HG03095 (cell line): ENCODE results near the gene PHKB.
"Not testable (repeated sequence)": the region's sequence is repeated elsewhere in the genome, so short reads cannot be mapped to it uniquely, and the experiment has no call there.

ENCODE experiments used
- ATAC-seq: cut with Tn5 transposase; IDR thresholded peaks from one replicate; pipeline ENCODE4 v1.9.1; 2021; ENCODE audit warnings: moderate library complexity; ENCODE audit not compliant: unreplicated experiment

PHKB gene

DNA sequence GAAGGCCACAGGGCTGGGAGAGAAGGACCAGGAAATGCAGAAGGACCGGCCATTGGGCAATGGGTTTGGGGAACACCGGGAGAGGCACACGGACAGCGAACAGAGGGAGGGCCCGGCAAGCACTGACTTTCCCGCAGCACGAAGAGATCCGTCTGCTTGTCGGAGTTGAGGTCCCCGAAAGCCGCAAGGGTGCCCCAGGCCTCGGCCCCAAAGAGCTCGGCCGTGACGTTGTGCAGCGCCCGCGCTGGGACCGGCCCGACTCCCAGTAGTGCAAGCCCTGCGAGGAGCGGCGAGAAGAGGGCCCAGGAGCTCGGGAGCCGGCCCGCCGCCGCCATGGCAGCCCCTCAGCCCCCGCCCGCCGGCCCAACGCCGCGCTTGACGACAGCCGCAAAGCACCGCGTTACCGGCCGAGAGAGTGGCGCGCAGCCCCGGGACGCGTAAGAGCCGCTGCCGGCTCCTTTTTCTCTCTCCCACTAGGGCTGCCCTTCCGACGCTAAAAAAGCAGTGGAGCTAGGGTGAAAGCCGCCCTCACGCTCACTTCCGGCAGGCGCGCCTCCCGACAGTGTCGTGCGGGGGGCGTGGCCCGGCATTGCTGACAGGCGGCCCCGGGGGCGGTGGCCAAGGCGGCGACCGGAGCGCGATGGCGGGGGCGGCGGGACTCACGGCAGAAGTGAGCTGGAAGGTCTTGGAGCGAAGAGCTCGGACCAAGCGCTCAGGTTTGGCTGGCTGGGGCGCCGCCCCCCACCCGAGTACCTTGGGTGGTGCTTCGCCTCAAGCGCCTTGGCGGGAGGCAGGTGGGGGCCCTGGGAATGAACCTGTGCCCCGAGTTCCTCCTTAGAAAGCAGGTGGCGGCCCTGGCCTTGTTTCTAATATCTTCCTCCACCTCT is at the start of gene PHKB, which contains the start of gene ITFG1:
PHKB (plus strand) TSS at position 621 of the 887 bp plus-strand sequence; CDS start at position 641, 20 bp downstream.
ITFG1 (minus strand) TSS at position 353 of the 887 bp plus-strand sequence; CDS start at position 335, 18 bp downstream.
- peak; percentile 53 for ATAC-seq

DNA sequence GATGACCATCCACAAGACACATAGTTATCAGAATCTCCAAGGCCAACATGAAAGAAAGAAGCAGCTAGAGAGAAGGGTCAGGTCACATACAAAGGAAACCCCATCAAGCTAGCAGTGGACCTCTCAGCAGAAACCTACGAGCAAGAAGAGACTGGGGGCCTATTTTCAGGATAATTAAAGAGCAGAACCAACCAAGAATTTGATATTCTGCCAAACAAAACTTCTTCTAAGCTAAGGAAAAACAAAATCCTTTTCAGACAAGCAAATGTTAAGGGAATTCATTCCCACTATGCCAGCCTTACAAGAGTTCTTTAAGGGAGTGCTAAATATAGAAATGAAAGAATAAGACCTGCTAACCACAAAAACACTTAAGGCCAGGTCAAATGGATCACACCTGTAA is 48.1 kb upstream of the PHKB start:
- ATAC-seq = no peak

DNA sequence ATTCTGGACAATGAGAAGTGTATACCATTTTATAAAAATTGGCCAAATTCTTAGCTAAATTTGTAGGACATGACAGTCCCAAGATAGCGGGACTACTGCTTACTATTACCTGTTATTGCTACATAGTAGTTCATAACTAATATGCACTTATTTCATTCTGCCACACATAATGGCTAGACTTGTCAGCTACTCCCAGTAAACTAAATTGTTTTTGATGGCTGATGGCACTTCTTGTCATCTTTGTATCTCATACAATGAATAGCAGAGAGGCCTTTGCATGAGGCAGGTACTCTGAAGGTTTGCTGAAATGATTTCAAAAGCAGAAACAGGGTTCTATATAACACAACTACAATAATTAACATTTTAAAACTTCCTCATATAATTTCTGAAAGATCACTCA is 44.3 kb upstream of the PHKB start:
- ATAC-seq = no peak

DNA sequence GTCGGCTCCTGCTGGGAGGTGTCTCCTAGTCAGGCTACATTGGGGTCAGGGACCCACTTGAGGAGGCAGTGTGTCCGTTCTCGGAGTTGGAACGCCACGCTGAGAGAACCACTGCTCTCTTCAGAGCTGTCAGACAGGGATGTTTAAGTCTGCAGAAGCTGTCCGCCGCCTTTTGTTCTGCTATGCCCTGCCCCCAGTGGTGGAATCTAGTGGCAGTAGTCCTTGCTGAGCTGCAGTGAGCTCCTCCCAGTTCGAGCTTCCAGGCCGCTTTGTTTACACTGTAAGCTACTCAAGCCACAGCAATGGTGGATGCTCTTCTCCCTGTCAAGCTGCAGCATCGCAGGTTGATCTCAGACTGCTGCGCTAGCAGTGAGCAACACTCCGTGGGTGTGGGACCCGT is 36.3 kb upstream of the PHKB start:
- ATAC-seq = no peak

DNA sequence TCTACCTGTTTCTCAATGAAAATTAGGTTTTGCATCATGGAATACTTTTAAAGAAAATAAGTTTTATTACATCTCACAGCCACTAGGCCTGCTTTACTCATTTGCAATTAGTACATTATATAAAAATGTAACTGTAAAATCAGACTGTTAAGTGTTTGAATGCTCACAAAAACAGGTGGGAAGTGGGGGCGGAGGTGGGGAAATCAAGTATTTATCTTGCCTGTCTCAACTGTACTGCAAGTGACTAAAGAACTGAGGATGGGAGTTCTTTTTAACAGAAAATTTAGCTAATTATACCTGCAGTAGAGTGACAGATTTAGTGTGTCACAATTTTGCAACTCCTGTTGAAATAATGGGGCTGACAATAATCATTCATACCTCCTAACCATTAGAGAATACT is 34.3 kb upstream of the PHKB start:
- ATAC-seq = no peak

DNA sequence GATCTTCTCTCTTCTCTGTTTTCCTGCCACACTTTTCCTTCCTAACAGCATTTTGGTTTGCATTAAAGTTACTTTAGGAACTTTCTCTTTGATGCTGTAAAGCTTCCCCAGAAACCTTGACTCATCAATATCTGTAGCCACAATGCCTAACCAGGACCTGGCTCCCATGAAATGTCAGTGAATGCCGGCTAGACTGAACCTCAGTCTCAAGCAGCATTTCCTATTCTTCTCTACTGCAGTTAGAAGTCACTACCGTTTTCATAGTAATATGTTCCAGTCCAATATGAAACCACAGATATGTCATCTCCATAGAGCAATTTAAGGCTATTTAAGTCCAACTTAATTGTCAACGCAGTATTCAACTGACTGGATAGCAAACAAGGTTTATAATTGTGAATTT is 29.2 kb upstream of the PHKB start:
- no peak for ATAC-seq

DNA sequence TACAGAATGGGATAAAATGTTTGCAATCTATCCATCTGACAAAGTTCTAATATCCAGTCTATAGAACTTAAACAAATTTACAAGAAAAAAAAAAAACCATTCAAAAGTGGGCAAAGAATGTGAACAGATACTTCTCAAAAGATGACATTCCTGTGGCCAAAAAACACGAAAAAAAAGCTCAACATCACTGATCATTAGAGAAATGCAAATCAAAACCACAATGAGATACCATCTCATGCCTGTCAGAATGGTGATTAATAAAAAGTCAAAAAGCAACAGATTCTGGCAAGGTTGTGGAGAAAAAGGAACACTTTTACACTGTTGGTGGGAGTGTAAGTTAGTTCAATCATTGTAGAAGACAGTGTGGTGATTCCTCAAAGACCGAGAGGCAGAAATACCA is 26.9 kb upstream of the PHKB start:
- ATAC-seq = not testable (repeated sequence)

DNA sequence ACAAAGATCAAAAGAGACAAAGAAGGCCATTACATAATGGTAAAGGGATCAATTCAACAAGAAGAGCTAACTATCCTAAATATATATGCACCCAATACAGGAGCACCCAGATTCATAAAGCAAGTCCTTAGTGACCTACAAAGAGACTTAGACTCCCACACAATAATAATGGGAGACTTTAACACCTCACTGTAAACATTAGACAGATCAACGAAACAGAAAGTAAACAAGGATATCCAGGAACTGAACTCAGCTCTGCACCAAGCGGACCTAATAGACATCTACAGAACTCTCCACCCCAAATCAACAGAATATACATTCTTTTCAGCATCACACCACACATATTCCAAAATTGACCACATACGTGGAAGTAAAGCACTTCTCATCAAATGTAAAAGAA is 21.1 kb upstream of the PHKB start:
- not testable (repeated sequence) for ATAC-seq

DNA sequence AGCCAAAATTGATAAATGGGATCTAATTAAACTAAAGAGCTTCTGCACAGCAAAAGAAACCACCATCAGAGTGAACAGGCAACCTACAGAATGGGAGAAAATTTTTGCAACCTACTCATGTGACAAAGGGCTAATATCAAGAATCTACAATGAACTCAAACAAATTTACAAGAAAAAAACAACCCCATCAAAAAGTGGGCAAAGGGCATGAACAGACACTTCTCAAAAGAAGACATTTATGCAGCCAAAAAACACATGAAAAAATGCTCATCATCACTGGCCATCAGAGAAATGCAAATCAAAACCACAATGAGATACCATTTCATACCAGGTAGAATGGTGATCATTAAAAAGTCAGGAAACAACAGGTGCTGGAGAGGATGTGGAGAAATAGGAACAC is 18.2 kb upstream of the PHKB start:
- ATAC-seq = not testable (repeated sequence)

DNA sequence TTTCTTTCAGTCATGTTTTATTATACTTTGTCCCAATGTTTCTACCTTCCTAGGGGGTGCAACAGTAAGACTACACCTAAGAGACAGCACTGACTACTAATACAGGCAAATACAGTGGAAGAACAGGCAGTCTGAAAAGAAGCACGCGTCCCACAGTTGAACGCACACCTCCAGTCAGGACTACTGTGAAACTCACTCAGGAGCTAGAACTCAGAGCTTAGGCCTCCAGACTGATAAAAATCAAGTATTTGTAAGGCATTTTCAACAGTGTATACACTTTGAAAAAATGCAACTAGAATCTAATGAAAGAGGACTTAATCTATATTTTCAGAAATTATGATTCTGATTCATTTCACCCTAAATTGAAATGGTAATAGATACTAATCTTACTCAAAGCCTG is 14.7 kb upstream of the PHKB start:
- no peak for ATAC-seq

DNA sequence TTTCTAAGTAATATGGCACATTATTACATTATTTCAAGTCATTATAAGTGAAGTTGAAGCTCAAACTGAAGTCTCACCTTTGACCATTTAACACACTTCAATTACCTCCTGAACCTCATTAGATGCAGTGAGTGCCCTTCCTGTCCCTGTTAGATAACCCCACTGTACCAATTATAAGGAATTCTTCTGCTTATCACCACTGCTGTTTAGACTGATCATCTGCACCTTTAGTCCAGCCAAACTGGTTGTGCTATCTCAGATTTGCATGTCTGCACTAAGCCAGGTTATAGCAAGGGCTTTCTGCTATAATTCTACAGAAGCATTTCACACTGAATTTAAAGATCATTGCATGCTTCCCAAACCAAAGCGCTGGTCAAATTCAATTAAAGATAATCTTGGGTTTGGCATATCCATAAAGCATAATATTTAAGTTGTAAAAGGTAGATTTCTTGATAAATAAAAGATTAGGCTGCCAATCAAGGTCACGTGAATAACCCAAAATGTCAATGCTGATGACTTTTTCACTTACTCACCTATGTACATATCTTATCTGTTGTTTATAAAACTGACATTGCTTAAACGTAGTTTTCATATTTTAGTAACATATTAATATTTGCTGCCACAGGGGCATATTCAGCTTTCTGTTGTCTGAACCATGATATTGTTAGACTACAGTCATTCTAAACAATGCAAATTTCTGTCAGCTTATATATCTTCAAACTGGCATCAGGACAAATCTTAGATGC is 12.1 kb upstream of the PHKB start:
- ATAC-seq = no peak

DNA sequence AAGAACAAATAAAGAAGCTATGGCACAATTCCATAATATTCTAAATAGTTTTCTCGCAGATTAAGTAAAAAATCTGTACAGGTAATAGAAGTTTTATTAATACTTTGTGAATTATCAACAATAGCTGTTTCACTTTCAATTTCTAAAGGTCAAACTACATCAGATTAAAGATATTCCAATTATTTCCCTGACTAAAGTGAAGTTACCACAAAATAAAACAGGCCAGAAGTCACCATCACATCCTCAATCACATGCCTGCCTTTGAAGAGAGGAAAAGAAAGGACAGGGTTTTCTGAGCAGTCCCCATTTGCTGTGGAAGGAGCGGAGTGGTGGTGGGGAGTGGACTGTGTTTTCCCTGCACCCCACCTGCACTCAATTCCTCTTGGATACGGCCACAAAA is 11.3 kb upstream of the PHKB start:
- ATAC-seq = no peak

DNA sequence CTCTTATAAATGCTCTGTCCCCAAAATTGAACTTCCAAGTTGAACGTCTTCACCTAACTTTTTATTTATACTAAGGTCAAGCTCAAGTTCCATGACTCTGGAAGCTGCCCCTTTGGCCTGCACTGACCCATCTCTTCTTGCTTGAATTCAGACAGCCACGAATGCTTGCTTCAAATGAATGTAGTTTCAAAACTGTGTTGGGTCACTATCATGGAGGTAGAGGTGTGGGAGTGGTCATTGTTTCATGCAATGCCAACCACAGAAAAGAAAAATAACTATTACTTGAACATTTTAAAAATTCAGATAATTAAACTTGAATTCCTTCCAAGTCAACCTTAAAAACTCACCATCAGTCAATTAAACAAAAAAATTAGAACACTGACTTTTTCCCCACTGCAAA is 2.8 kb upstream of the PHKB start:
- ATAC-seq = no peak

DNA sequence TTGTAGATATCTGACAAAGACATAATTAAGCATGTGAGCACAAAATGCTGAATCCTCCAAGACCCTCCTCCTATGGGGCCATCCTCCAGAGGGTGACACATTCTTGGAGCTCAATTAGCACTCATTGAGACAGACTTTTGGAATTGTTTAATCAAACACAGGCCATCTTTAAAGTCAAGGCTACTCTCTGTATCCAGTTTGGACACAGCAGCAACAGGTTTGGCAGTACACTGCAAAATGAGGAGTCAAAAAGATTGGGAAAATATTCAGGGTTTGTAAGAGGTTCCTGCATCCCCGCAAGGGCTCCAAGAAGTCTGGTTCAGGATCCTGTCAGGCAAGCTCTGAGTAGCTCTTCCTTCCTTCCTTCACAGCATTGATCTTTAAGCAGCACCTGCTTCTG is 1.5 kb upstream of the PHKB start:
- ATAC-seq = no peak

DNA sequence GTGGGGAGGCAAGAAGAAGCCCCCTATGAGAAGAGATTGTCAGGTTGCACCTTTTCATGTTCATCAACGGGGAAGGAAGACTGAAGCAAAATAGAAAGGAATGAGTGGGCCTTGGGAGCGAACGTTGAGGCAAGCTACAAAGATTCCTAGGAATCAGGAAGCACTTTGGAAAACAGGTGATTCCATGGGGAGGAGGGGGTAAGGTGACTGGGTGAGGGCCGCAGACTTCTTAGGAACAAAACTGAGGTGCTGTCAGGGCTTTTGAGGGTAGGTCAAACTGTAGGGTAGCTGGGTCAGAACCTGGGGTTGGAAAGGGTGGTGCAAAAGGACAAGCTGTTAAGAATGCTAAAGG is 796 bp upstream of the PHKB start:
- ATAC-seq = no peak

DNA sequence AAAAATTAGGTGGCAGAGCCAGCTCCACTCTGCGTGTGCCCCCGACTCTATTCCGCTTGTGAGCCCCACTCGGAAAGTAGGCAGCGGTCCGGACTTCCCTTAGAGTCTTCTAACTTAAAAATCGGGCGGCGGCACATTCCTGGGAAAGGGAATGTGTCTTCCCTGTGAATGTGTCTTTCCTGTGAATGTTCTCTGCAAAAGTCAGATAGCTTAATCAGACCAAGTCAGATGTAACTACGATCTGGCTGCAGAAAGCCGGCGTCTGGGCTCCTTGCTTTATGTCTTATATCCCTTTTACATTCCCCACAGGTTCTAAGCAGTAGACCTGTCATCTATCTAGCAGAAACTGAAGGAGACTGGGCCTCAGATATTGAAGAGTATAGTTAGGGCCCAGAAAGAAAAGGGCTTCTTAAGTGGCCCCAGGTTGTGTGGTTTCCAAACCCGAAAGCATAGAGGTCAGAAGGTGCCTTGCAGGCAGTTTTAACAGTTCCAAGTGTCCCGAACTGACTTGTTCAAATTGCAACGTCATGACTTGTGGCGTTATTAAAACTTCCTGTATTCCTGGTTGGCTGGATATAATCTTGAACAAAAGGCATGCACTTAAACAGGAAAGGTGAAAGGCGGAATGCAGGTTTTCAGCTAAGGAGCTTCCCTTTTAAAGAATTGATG is 601 bp downstream of the PHKB start:
- peak; percentile 22 for ATAC-seq

DNA sequence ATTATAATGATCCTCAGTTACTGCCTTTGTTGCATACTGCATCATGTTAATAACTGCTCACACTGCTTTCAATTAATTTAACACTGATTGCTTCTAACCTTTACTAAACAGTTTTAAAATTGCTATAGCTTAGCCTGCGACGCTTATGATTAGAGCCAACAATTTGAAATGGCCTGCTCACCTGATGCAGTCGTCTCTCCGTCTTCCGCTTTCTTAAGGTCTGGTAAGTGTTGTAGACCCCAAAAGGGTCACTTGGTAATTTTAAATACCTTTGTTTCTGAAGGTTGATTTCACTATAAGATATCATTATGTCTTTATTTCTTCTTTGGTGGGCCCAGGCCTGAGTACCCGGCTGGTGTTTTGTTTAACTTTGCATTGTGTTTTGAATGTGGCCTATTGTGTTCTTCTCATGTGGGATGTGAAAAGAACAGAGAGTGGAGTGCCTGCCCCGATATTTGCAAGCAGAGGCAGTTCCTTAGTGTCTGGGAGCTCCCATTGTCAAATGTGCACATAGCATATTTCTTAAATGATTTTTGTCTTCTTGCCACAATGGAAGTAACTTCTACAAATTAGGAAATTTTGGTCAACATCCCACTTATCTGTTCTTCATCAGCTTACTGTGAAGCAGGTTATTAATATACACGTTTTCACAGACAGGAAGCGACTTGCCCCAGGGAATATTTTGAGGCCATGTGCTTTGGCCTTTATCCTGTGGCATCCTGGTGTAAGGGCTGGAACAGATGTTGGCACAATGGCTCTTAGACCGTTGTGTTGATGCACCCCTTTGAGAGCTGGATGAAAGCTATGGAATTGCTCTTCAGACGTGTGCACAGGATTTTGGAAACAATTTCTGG is 2.9 kb downstream of the PHKB start:
- ATAC-seq = no peak

DNA sequence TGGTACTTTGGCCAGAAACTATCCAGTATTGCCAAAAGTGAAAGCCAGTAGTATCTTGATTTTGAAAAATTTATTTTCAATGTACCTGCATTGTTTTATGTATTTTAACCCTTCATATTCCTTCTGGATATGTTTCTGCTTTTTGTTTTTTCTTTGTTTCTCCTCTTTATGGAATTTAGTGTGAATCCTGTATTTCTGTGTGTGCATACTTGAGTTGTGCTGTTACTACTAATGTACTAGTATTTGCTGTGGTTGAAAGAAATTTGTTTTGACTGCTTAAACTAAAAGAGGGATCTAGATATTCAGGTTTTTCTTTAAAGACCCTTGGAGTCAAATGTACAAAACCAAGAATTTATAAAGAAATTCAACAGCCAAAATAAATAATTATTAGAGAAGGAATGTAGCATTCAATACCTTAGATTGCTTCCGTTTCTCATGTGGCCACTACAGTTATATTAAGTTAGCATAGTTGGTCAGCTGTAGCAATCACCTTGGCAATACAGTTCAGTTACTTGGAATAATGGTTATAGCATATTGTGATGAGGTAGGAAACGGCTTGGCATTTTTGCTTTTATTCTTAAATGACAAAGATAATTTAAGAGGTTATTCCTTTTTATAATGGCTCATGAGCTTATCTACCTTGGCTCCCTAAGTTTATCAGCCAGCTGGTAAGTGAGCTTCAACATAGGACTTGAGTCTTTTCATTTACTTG is 4.9 kb downstream of the PHKB start:
- ATAC-seq = no peak

DNA sequence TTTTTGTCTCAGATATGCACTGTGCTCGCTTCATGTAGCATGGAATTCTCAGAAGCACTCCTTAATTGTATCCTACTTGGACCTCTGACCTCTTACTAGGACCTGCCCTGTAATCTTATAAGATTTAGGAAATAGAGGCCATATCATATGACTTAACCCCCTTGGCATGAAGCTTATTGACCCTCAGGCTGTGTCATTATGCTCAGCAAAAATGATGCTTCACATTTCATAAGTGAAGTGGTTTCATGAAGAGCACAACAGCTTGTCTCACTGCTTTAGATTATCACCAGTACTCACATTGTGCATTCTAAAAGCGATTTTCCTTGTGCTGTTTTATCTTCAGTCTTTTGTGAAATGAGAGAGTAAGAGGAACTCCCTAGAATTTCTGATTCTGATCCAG is 6.4 kb downstream of the PHKB start:
- ATAC-seq = no peak

DNA sequence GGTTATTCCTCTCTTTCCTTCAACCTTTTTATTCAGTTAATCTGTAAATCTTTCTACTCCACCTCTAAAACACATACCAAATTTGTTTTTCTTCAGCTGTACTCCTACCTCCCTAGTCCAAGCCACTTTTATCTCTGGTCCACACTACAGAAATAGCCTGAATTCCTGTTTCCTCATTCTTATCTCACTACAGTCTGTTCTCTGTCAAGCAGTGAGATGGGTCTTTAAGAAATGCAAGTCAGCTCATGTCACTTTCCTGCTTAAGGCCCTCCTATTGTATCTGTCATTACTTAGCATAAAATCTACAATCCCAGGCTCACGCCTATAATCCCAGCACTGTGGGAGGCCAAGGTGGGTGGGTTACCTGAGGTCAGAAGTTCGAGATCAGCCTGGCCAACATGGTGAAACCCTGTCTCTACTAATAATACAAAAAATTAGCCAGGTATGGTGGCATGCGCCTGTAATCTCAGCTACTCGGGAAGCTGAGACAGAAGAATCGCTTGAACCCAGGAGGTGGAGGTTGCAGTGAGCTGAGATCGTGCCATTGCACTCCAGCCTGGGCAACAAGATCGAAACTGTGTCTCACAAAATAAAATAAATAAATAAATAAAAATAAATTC is 7.0 kb downstream of the PHKB start:
- ATAC-seq = not testable (repeated sequence)
